Breast epithelium (tissue), 3 donors: ENCODE results near the gene NEURL3.

Experiments used
- POLR2AphosphoS5 ChIP-seq, 3 donors: sonication (generic); formaldehyde crosslinking; IDR thresholded peaks; one replicate each; pipeline ENCODE4 v1.6.1; 2017; ENCODE audit warnings: antibody characterized with exemption in 3 of 3
- TF ChIP-seq, protein P1 (sequence below), 3 donors: fragments of 450-650 bp; IDR thresholded peaks; one replicate each; pipeline ENCODE4 v1.5.1; 2016 to 2017; ENCODE audit warnings: antibody characterized with exemption in 3 of 3, mild to moderate bottlenecking in 3 of 3, moderate library complexity in 3 of 3

DNA sequence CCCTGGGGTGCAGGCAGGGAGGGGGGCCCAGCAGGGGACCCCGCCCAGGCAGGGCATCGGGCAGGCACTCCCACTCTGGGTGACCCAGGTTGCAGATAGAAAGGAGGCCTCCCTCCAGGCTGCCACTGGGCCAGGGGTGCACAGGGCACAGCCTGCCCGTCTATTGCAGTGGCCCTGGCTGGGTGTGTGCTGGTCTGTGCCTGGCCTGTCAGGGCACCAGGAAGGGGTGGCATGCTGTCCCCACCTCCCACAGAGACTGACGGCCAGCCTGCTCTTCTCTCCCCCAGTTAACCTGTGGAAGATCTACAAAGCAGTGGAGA lies 44.3 kb upstream of the NEURL3 start:
- no peak for TF ChIP-seq POLR2AphosphoS5 (IDR thresholded peaks at IDR 0.05)
- TF ChIP-seq, protein P1, sequence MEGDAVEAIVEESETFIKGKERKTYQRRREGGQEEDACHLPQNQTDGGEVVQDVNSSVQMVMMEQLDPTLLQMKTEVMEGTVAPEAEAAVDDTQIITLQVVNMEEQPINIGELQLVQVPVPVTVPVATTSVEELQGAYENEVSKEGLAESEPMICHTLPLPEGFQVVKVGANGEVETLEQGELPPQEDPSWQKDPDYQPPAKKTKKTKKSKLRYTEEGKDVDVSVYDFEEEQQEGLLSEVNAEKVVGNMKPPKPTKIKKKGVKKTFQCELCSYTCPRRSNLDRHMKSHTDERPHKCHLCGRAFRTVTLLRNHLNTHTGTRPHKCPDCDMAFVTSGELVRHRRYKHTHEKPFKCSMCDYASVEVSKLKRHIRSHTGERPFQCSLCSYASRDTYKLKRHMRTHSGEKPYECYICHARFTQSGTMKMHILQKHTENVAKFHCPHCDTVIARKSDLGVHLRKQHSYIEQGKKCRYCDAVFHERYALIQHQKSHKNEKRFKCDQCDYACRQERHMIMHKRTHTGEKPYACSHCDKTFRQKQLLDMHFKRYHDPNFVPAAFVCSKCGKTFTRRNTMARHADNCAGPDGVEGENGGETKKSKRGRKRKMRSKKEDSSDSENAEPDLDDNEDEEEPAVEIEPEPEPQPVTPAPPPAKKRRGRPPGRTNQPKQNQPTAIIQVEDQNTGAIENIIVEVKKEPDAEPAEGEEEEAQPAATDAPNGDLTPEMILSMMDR (IDR thresholded peaks at IDR 0.05) = no peak
